Measurements from ENCODE around the gene ANKRD55. TPM values are rescaled to one million over a fixed set of nuclear protein-coding genes. Genes with fewer than 3 reads are reported as not detected.

The ANKRD55 gene
- total RNA-seq, 1 donor from 2014 or later, result 1.4 TPM

DNA sequence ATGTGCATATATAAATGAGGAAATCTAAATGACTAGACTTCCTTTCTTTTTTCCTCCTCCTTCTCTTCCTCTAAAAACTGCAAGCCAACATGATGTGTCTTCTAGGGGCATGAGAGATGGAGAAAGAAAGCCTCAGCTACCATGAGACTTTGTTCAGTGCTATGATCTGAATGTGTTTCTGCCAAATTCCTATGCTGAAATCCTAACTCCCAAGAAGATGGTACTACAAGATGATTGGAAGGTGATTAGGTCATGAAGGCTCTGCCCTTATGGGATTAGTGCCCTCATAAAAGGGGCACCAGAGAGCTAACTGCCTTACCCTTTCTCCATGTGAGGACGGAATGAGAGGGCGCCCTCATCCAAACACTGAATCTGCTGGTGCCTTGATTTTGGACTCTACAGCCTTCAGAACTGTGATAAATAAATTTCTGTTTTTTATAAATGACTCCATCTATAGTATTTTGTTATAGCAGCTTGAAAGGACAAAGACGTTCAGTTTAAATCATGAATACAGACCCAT, 166.1 kb downstream of the ANKRD55 start:
- no peak for DNase-seq (ENCODE audit: low spot score)
- peaks cover 37% of the 10 kb centered on the region for H3K27me3 Mint-ChIP-seq (ENCODE audit: low read depth)
- no peak overlapping the region for H3K4me3 Mint-ChIP-seq (ENCODE audit: low read depth)
- H3K4me1 Mint-ChIP-seq (ENCODE audit: low read depth), result peaks cover 39% of the 10 kb centered on the region
- intact Hi-C loops (cut with micrococcal nuclease), result no loop called here
- no peaks in the 10 kb centered on the region for H3K36me3 Mint-ChIP-seq (ENCODE audit: low read depth)
- no peaks in the 10 kb centered on the region for H3K9me3 Mint-ChIP-seq
- H3K27ac Mint-ChIP-seq, result no peak overlapping the region

DNA sequence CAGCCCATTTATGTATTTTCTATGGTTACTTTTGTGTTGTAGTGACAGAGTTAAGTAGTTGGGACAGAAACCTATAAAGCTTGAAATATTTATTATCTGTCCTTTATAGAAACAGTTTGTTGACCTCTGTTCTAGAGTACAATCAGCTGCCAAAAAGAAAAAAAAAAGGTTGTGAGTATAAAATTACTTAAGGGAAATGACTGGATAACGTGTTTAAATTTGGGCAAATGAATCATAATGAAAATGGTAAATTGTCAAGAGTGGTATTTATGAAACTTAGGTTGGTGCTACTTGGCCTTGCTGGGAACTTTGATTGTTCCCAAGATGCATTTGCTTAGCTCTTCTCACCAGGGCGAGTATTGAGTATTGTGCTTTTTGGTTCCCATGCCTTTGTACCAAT, 168.1 kb downstream of the ANKRD55 start:
- no peaks in the 10 kb centered on the region for H3K36me3 Mint-ChIP-seq (ENCODE audit: low read depth)

DNA sequence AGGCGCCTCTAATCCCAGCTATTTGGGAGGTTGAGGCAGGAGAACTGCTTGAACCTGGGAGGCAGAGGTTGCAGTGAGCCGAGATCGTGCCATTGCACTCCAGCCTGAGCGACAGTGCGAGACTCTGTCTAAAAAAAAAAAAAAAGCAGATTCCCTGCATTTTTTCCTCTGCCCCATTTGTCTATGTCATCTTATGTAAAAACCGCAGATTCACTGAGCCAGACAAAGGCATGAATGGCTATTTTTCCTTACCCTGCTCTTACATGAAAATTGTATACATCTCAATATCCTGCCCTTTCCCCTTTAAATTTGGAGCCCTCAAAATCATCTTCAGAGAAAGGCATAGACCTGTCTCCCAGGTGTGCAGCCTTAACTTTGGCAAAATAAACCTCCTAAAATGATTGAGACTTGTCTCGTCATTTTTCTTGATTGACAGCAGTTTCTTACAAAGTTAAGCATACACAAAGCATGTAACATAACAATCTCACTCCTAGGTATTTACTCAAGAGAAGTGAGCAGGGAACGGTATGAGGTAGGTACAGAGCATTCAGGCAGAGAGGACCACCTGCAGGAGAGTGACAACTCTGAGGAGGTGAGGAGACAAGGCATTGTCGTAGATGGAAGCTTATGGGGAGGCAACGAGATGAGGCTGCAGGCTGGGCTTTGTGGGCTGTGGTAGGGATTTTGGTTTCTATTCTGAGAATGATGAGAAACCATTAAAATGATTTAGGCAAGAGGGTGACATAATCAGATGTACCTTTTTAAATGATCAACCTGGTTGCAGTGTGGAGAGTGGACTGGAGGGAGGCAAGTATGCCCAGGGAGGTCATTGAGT, 172.6 kb downstream of the ANKRD55 start:
- intact Hi-C loops (cut with micrococcal nuclease), result loop anchor here (1.0 kb wide), 1 partner anchor 48 kb away; no protein-coding TSS in a partner anchor
- Mint-ChIP-seq H3K27ac (no peak overlapping the region), H3K27me3 (ENCODE audit: low read depth) (peaks cover 27% of the 10 kb centered on the region), H3K4me1 (ENCODE audit: low read depth) (peaks cover 42% of the 10 kb centered on the region), H3K9me3 (no peaks in the 10 kb centered on the region), H3K4me3 (ENCODE audit: low read depth) (peak overlapping the region; percentile 3), H3K36me3 (ENCODE audit: low read depth) (peaks cover 4% of the 10 kb centered on the region)
- peak; percentile 50 for DNase-seq (ENCODE audit: low spot score)

More for the DNA sequence above, 168.1 kb downstream of the ANKRD55 start:
- H3K27me3 Mint-ChIP-seq (ENCODE audit: low read depth), result peaks cover 38% of the 10 kb centered on the region
- intact Hi-C loops (cut with micrococcal nuclease), result loop anchor here (2.0 kb wide), 1 partner anchor 14 kb away; no protein-coding TSS in a partner anchor
- no peak for DNase-seq (ENCODE audit: low spot score)
- H3K9me3 Mint-ChIP-seq, result no peaks in the 10 kb centered on the region
- no peak overlapping the region for H3K27ac Mint-ChIP-seq
- H3K4me1 Mint-ChIP-seq (ENCODE audit: low read depth), result peaks cover 29% of the 10 kb centered on the region
- no peak overlapping the region for H3K4me3 Mint-ChIP-seq (ENCODE audit: low read depth)

DNA sequence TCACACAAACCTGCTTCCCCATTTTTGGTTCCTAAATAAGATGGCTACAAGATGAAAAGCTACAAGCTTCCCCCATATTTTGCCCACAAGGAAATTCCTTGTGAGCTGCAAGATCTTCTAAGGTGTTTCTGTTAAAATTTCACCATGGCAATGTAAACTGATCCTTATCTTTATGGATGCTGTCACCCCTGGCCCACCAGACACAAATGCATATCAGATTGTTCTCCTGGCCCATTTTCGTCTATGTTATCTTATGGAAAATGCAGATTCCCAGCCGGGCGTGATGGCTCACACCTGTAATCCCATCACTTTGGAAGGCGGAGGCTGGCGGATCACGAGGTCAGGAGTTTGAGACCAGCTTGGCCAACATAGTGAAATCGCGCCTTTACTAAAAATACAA, 173.3 kb downstream of the ANKRD55 start:
- H3K4me3 Mint-ChIP-seq (ENCODE audit: low read depth), result no peak overlapping the region
- no peaks in the 10 kb centered on the region for H3K9me3 Mint-ChIP-seq
- no peak overlapping the region for H3K27ac Mint-ChIP-seq
- intact Hi-C loops (cut with micrococcal nuclease), result loop anchor here (1.0 to 5.0 kb wide), 5 partner anchors 21 to 89 kb away; no protein-coding TSS in a partner anchor
- H3K36me3 Mint-ChIP-seq (ENCODE audit: low read depth), result peaks cover 8% of the 10 kb centered on the region
- DNase-seq (ENCODE audit: low spot score), result no peak
- peaks cover 31% of the 10 kb centered on the region for H3K27me3 Mint-ChIP-seq (ENCODE audit: low read depth)
- peaks cover 44% of the 10 kb centered on the region for H3K4me1 Mint-ChIP-seq (ENCODE audit: low read depth)

DNA sequence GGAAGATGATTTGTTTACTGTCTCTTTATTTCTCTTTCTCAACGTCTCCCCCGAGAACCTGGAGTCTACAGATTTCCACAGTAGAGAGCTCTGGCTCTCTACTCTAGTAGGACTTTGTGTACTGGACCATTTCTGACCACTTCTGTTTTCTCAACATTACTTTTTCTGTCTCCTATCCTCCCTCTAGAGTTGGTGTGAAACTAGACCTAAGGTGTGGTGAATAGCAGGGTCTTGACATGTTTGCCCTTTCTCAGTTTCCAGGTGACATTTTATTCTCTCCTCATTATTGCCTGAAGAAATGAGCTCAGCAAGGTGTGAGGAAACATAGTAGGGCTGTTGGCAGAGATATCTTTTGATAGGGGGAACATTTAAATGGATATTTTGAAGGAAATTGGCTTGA, 176.3 kb downstream of the ANKRD55 start:
- H3K4me3 Mint-ChIP-seq (ENCODE audit: low read depth), result no peak overlapping the region
- no peak overlapping the region for H3K27ac Mint-ChIP-seq
- peaks cover 17% of the 10 kb centered on the region for H3K9me3 Mint-ChIP-seq
- peaks cover 45% of the 10 kb centered on the region for H3K4me1 Mint-ChIP-seq (ENCODE audit: low read depth)
- peaks cover 26% of the 10 kb centered on the region for H3K27me3 Mint-ChIP-seq (ENCODE audit: low read depth)
- intact Hi-C loops (cut with micrococcal nuclease), result loop anchor here (5.0 kb wide), 1 partner anchor 35 kb away; no protein-coding TSS in a partner anchor
- H3K36me3 Mint-ChIP-seq (ENCODE audit: low read depth), result peaks cover 24% of the 10 kb centered on the region
- DNase-seq (ENCODE audit: low spot score), result no peak

DNA sequence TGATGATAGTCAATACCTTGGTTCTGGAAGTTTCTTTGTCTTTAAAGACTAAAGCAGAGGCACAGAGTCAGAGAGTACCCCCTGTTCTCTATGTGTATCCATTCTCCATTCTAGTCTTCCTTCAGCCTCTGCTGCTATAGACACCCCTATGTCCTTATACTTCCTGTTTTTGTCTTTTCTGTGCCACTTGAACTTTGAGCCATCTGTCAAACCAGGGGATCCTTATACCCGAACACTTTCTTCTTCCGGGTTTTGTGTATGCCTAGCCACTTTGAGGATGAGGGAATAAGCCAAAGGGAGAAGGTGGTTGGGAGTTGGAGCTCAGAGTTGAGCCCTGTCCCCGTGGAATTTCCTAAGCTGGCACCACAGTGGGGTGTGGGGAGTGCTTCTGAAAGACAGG, 177.3 kb downstream of the ANKRD55 start:
- Mint-ChIP-seq H3K27ac (no peak overlapping the region), H3K9me3 (peaks cover 17% of the 10 kb centered on the region), H3K4me3 (ENCODE audit: low read depth) (no peak overlapping the region), H3K4me1 (ENCODE audit: low read depth) (peaks cover 48% of the 10 kb centered on the region), H3K36me3 (ENCODE audit: low read depth) (peaks cover 24% of the 10 kb centered on the region), H3K27me3 (ENCODE audit: low read depth) (peaks cover 21% of the 10 kb centered on the region)
- intact Hi-C loops (cut with micrococcal nuclease), result loop anchor here (5.0 kb wide), 1 partner anchor 36 kb away; no protein-coding TSS in a partner anchor
- DNase-seq (ENCODE audit: low spot score), result no peak

DNA sequence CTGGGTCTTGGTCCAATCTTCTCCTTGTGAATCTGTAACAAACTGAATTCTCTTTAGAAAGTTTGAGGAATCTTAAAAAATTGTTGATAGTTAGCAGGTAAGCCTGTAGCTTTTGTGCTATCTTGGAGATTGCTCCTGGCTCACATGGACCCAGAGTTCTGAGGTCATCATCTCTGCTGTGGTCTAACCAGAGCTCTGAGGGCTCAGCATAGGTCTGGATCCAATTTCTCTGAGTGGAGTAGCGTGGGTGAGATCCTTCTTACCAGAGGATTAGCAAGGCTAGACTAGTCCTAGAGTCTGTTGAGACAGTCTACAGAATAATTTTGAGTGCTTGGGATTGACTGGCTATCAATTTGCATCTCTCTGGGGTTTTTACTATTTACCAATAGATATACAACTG, 177.8 kb downstream of the ANKRD55 start:
- intact Hi-C loops (cut with micrococcal nuclease), result loop anchor here (5.0 kb wide), 1 partner anchor 37 kb away; no protein-coding TSS in a partner anchor
- Mint-ChIP-seq H3K9me3 (peaks cover 17% of the 10 kb centered on the region), H3K36me3 (ENCODE audit: low read depth) (peaks cover 24% of the 10 kb centered on the region), H3K4me3 (ENCODE audit: low read depth) (no peak overlapping the region), H3K27ac (no peak overlapping the region), H3K27me3 (ENCODE audit: low read depth) (peaks cover 16% of the 10 kb centered on the region), H3K4me1 (ENCODE audit: low read depth) (peaks cover 46% of the 10 kb centered on the region)
- no peak for DNase-seq (ENCODE audit: low spot score)

DNA sequence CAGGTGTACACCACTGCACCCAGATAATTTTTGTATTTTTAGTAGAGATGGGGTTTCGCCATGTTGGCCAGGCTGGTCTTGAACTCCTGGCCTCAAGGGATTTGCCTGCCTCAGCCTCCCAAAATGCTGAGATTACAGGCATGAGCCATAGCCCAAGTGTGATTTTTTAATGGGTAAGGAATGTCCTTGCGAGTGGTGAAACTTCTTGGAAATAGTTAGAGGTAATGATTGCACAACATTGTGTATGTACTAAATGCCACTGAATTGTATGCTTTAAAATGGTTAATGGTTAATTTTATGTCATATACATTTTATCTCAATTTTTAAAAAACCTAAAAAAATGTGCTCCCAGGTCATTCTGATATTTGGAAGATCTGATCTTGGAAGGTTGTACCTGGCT, 178.5 kb downstream of the ANKRD55 start:
- Mint-ChIP-seq H3K4me1 (ENCODE audit: low read depth) (peaks cover 46% of the 10 kb centered on the region), H3K36me3 (ENCODE audit: low read depth) (peaks cover 24% of the 10 kb centered on the region), H3K4me3 (ENCODE audit: low read depth) (no peak overlapping the region), H3K27ac (no peak overlapping the region), H3K9me3 (peaks cover 17% of the 10 kb centered on the region), H3K27me3 (ENCODE audit: low read depth) (peaks cover 16% of the 10 kb centered on the region)
- intact Hi-C loops (cut with micrococcal nuclease), result loop anchor here (5.0 kb wide), 1 partner anchor 38 kb away; no protein-coding TSS in a partner anchor
- DNase-seq (ENCODE audit: low spot score), result no peak

DNA sequence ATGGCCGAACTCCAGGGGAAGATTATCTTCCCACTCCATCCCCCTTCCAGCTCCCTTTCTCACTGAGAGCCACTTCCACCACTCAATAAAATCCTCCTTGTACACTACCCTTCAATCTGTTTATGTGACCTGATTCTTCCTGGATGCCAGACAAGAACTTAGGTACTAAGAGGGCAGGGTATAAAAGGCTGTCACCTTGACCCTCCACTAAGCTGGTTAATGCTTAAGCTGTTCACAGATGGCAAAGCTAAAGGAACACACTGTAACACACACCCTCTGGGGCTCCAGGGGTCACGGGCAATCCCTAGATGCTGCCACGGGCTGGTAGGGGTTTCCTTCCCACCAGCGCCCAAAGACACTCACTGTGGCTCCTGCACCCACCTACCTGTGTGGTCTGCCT, 179.8 kb downstream of the ANKRD55 start:
- H3K27me3 Mint-ChIP-seq (ENCODE audit: low read depth), result peaks cover 19% of the 10 kb centered on the region
- H3K27ac Mint-ChIP-seq, result no peak overlapping the region
- peaks cover 24% of the 10 kb centered on the region for H3K36me3 Mint-ChIP-seq (ENCODE audit: low read depth)
- H3K9me3 Mint-ChIP-seq, result peaks cover 17% of the 10 kb centered on the region
- DNase-seq (ENCODE audit: low spot score), result no peak
- H3K4me1 Mint-ChIP-seq (ENCODE audit: low read depth), result peaks cover 42% of the 10 kb centered on the region
- H3K4me3 Mint-ChIP-seq (ENCODE audit: low read depth), result no peak overlapping the region
- intact Hi-C loops (cut with micrococcal nuclease), result no loop called here

DNA sequence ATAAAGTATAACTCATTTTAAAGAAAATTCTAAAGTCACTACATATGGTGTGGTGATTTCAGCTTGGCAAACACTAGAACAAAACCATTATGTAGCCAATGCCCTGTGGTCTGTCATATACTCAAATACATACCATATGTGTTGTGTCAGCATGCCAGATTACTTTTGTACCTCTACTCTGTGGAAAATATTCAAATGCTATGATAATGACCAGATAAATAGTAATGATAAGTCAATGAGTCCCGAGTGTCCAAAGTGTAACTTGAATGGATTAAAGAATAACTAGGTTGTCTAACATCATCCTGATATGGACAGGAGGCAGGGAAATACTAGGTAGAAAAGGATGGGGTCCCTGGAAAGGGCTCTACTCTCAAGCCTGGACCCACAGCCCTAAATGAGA, 180.4 kb downstream of the ANKRD55 start:
- H3K9me3 Mint-ChIP-seq, result peaks cover 17% of the 10 kb centered on the region
- no peak overlapping the region for H3K4me3 Mint-ChIP-seq (ENCODE audit: low read depth)
- H3K36me3 Mint-ChIP-seq (ENCODE audit: low read depth), result peaks cover 20% of the 10 kb centered on the region
- H3K27ac Mint-ChIP-seq, result no peak overlapping the region
- intact Hi-C loops (cut with micrococcal nuclease), result no loop called here
- H3K4me1 Mint-ChIP-seq (ENCODE audit: low read depth), result peaks cover 38% of the 10 kb centered on the region
- H3K27me3 Mint-ChIP-seq (ENCODE audit: low read depth), result peaks cover 23% of the 10 kb centered on the region
- DNase-seq (ENCODE audit: low spot score), result no peak

DNA sequence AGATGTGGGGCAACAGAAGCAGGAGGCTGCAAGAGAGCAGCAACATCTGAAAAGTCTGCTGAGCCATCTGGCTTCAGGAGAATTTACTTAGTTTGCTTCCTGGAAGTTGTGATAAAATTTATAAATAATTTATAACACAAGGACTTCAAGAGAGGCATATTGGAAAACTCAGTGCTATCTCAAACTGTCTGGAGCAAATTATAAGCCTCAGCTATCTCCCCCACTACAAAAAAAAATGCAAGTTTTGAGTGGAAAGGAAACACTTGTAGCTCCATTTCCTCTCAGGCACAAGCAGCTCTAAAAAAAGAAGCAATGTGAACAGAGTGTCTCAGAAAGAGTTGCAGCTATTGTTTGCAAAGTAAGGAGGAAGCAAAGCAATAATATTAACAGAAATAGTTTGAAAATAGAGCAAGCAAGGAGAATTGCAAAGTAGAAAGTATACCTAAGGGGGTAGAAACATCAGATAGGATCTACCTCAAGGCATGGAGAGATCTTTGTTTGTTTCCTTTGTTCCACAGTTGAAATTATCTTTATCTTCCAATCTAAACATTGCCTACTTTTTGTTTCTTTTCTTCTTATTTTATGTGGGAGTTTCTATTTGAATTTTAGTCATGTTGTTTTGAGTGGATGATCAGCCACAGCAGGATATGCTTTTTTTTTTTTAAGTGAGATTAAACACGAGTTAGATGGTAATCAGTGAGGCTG, 182.4 kb downstream of the ANKRD55 start:
- Mint-ChIP-seq H3K27me3 (ENCODE audit: low read depth) (peaks cover 31% of the 10 kb centered on the region), H3K27ac (peak overlapping the region; percentile 17), H3K4me3 (ENCODE audit: low read depth) (peak overlapping the region; percentile 23), H3K4me1 (ENCODE audit: low read depth) (peaks cover 27% of the 10 kb centered on the region), H3K9me3 (peaks cover 24% of the 10 kb centered on the region), H3K36me3 (ENCODE audit: low read depth) (peaks cover 29% of the 10 kb centered on the region)
- intact Hi-C loops (cut with micrococcal nuclease), result loop anchor here (1.0 to 2.0 kb wide), 4 partner anchors 14 to 56 kb away; partner anchors contain the start of gene IL6ST
- no peak for DNase-seq (ENCODE audit: low spot score)
